Stimulated activated CD8-positive, alpha-beta memory T cell treated with anti-CD3 and anti-CD28 coated beads, Interleukin-15, amount 100 ng/mL, for 1 hour (primary cell): ENCODE results near the gene CRYGB.
A peak's percentile ranks its signal among the peaks of the same experiment; 100 is the strongest.

Experiments used
- DNase-seq: peaks from one replicate; pipeline ENCODE4 v3.0.0-alpha.2; 2020; ENCODE audit warnings: low read depth

CRYGB gene, protein sequence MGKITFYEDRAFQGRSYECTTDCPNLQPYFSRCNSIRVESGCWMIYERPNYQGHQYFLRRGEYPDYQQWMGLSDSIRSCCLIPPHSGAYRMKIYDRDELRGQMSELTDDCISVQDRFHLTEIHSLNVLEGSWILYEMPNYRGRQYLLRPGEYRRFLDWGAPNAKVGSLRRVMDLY

DNA sequence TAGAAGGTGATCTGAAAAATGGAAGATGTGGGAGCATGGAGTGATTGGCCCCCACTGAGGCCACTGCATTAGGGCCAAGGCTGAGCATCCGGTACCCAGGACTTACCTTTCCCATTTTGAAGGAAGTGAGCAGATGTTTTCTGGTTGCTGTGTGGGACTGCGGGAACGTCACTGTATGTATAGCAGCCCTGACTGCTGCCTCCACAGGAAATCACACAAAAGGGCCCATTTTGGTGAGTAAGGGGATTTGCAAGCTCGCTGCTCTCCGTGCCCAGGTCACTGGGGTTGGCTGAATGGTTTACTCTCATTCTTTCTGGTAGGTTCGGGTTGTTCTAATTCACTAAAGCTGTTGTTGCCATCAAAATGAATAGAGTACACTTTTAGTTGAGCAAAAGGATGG is at the start of gene CRYGB:
Gene CRYGB, minus strand, starts transcription at position 153 of the 400 bp plus-strand sequence. Its CDS starts 38 bp downstream, at position 115.
- no peak for DNase-seq

GRCh38 chr2:208195531-208195930 is 49.6 kb upstream of the CRYGB start:
- no peak for DNase-seq

- DNase-seq = no peak
Measured at GRCh38 chr2:208192611-208193236, 46.8 kb upstream of the CRYGB start.

- no peak for DNase-seq
Measured at GRCh38 chr2:208189810-208190503, 44.0 kb upstream of the CRYGB start, which contains the start of gene C2orf80. C2orf80 (minus strand) TSS chr2:208190030; CDS start chr2:208186986, 3,044 bp downstream.

- DNase-seq = no peak
Measured at GRCh38 chr2:208189069-208189809, 43.3 kb upstream of the CRYGB start.

DNA sequence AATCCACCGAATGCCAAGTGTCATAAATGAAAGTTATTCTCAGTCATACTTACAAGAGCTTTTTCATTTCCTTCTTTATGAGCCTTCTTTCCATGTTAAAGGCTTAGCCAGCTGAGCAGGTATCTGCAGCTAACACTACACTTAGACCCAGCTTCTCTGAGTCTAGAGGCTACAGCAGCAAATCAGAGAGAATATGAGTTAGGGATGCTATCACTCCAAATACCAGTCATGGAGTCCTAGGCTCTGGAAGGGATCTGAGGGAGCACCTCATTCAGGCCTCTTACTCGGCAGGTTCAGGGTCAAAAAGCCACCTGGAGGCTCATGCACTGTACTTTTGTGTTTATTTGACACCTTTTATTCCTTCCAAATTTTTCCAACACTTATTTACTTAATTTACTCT is 40.9 kb upstream of the CRYGB start:
- no peak for DNase-seq

GRCh38 chr2:208186465-208186864 is 40.5 kb upstream of the CRYGB start:
- no peak for DNase-seq

DNA sequence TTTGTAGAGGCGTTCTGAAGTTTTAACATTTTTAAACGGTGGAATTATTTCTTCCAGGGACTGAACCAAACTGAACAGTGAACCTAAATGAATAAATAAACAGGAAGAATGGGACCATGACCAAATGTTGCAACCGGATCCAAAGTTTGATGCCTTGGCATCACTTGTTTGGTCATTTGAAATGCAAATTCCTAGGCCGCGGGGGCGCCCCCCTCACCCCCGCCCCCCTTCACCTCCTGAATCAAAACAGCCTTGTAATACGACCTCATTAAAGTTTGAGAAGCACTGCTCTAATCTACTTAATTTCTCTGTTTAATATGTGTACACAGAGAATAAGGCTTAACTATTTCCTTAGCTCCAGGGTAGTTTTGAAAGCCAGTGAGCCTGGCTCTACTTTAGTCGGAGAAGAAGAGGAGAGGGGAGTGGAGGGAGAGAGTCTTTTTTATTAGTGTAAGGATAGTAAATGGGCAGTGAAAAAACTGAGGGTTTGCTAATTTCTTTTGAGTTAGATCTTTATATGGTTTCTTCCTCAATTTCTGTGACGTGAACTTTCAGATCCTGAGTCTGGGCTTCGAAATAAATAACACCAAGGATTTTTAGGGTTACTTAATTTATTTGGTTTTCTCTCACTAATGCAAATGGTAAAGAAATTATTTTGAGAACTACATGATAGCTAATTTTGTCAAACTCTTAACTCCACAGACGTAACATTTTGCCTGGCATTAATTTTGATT is 38.2 kb upstream of the CRYGB start:
- no peak for DNase-seq

- no peak for DNase-seq
Measured at GRCh38 chr2:208183526-208183925, 37.6 kb upstream of the CRYGB start.

DNA sequence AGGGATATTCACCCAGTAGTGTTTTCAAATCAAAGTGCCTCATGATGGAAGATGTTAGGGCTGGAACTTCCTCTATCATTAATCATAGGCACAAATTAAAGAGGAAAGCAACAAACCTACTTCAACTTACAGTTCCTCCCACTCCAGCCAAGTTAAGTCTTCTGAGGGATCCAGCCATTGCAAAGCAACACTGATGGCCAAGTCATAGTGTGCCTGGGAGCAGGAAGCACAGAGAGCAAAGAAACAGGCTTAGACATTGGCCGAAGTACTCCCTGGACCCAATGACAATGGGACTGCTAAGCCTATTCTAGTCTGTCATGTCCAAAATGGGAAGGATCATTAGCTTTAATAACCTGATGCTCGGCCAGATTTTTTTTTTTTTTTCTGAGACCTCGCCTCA is 36.9 kb upstream of the CRYGB start:
- no peak for DNase-seq

DNA sequence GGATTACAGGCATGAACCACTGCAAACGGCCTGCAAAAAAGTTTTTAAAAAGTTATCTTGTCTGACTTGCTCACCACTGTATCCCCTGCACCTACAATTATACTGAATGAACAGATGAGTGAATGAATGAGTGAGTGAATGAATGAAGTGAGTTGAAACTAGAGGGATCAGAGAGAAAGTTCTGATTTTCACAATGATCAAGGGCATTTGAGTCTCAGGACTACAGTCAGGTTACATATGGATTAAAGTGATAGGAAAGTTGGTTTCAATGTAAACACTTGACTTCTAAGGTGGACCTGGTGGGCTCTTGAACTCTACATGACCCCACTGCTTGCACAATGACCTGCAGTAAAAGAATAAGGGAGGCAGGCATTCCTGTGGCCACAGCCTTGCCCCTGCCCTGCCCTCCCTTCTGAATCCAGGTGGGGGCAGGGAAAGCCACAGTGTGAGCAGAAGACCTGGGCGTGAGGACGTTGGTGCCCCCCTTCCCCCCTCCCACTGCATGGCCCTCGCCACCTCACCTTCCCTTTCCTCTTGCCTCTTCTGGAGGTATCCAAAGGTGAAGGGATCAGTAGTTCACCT is 33.2 kb upstream of the CRYGB start:
- DNase-seq = no peak

DNA sequence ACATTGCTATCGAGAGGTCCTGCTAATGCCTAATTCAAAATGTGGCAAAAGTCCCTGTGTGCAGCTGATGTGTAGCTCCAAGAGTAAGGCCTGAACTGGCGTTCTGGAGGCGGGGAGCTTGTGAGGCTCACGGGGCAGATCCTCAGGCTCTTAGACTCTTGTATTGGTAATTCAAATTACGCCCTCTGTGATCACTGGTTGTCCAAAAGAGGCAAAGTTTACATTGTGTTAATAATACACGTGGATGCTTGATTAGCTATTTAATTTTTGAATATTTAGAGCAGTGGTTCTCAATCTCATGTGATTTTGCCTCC is 29.8 kb upstream of the CRYGB start:
- DNase-seq = no peak

DNA sequence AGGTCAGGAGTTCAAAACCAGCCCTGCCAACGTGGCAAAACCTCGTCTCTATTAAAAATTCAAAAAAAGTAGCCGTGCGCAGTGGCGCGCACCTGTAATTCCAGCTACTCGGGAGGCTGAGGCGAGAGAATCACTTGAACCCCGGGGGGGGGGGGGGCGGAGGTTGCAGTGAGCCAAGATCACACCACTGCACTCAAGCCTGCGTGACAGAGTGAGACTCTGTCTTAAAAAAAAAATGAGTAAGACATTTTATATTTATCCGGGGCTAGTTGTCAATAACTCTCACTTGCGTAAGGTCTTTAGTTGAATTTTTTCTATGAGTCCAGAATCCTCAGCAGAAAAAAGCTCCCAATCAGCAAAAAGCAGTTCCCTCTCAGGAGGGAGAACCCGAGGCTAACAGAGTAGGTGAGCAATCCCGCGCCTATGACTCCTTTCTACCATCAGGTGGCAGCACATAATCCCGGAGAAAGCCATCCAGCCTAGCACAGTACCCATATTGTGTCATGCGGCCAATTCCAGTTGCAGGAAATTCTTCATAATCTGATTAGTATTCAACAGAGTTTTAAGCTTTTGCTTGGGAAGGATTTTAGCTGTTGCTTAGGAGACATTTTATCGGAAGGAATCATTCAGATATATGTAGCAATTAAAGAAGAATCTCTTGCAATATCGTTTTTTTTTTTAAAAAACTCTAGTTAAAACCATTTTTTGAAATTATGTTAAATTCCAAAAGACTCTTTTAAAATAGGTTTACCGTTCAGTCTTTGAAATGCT is 29.3 kb upstream of the CRYGB start:
- peak; percentile 26 for DNase-seq

DNA sequence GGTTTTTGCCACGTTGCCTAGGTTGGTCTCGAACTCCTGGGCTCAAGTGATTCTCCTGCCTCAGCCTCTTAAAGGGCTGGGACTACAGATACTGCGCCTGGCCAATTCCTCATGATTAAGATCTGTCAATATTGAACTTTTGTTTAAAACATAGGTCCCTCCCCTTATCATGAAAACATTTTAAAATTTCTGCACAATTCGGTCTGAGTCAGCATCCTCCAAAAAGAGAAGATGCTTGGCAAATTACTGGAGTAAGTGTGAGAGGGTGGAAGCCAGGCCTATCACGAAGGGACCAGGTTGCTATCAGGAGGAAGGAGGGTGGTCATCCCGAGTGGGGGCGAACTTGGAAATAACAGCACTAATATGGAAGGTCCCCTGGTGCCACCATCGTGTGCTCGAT is 28.2 kb upstream of the CRYGB start:
- DNase-seq = no peak

DNA sequence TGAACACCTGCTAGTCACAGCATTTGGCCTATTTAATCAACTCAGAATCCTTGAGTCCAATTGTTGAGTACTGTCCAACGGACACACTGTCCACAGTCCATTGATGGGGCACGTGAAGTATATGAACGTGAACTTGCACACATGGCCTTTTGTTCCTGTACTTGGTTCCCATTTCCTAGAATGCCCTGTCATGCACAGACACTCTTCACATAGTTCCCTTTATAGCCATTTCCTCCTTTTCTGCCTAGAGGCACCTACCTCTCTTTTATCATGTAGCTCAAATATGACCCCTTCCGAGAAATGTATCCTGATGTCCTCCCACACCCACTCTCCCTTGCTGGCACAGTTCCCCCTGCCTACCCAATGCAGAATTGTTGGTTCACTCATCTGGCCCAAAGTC is 26.2 kb upstream of the CRYGB start:
- DNase-seq = no peak

DNA sequence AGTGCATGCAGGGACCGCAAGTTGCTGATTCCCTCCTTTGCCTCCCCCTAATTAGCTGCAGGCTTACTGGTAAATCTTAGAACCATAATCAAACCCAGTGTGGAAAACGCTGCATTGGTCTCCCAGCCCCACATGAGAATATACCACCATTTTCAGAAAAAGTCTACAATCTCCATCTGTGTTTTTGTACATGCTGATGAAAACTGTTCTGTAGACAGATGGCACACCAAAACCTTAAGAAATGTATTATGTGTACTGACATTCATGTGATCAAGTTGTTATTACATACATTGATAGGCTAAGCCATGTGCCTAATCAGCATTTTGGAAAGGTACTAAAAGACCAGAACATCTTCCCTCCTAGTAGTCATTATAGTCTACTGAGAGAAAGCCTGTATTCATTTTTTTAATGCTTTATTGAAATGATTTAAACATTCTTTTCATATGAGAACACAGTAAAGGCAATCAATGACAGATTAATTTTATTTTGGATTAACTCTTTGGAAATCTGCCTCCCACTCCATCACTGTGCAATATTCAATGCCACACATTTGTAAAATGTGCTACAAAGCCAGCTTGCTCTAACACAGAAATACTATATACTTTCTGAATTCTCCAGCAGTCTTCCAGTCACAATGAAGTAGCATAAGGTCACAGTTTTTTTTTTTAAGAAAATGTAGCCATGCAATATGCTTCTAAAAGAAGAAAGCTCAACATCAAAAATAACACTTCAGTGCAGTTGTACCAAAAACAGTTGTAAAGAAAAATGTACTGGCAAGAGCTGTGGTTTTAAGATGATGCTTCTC is 19.2 kb upstream of the CRYGB start:
- DNase-seq = no peak

DNA sequence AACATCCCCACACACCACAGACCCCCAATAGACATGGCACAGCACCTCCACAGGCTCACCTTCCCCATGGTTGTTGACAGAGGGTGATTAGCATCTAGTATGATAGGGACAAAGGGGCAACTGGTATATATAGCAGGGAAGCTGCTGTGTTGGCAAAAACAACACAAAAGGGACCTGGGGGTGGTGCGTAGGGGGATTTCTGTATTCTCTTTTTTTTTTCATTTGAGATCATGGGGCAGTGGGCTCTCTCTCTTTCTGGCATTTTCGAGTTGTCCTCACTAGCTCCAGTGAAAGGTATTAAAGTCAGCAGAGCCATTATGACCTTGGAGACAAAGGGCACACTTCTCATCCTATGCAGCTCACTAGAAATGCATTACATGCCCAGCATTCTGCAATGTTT is 17.5 kb upstream of the CRYGB start, which contains the start of gene CRYGA:
Gene CRYGA, minus strand, starts transcription at position 101 of the 400 bp plus-strand sequence. Its CDS starts 33 bp downstream, at position 68.
- no peak for DNase-seq

DNA sequence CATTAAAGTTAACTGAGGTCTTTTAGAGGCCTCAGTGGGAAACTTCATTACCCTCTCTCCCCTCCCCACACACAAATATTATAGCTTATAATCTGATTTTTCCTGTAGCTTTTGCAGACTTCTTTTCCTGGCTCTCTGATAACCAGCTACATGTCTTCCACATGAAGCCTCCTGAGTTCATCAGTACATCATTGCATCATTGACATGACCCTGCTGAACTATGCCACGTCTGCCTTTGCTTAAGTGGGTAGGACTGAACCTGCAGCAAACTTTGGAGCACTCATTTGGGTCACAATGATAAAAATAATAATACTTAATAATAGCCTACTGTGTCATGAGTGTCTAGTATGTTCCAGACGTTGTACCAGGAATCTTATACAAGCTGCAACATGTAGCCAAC is 10.5 kb upstream of the CRYGB start:
- no peak for DNase-seq

GRCh38 chr2:208153156-208153555 is 7.2 kb upstream of the CRYGB start:
- no peak for DNase-seq

- no peak for DNase-seq
Measured at GRCh38 chr2:208150956-208151355, 5.0 kb upstream of the CRYGB start.
